Gastrocnemius medialis (tissue), 4 donors: ENCODE data around the gene CALML3. TPM values are rescaled to one million over a fixed set of nuclear protein-coding genes. Genes with fewer than 3 reads are reported as not detected.

Experiments
- ATAC-seq, 2 donors: fragments of 150-250 bp; one replicate each; pipeline ENCODE4 v1.9.1; 2016
- DNase-seq, 2 donors: peaks; one replicate each; pipeline ENCODE4 v3.0.0-alpha.2; 2019
- H3K27ac ChIP-seq, 4 donors: fragments of 200-600 bp; sonication (generic); 1 replicate in 1 of 4; 2 replicates in 3 of 4; pipeline ENCODE4 v1.5.1; 2016 to 2018; ENCODE audit warnings: mild to moderate bottlenecking in 2 of 4, moderate library complexity in 1 of 4
- H3K27me3 ChIP-seq, 3 donors: fragments of 200-600 bp; sonication (generic) in 2 of 3; 1 replicate in 1 of 3; 2 replicates in 2 of 3; pipeline versions ENCODE4 v1.5.1 to v1.6.0; 2016 to 2019; ENCODE audit warnings: mild to moderate bottlenecking in 1 of 3, moderate library complexity in 1 of 3
- H3K36me3 ChIP-seq, 2 donors: fragments of 200-600 bp; sonication (generic) in 1 of 2; one replicate each; pipeline ENCODE4 v1.5.1; 2017 to 2018
- H3K4me1 ChIP-seq, 2 donors: fragments of 200-600 bp; sonication (generic) in 1 of 2; one replicate each; pipeline ENCODE4 v1.5.1; 2016 to 2017; ENCODE audit warnings: mild to moderate bottlenecking in 2 of 2
- H3K4me3 ChIP-seq, 4 donors: fragments of 200-600 bp; sonication (generic) in 3 of 4; 1 replicate in 1 of 4; 2 replicates in 3 of 4; pipeline ENCODE4 v1.5.1; 2016 to 2019; ENCODE audit warnings: mild to moderate bottlenecking in 2 of 4
- H3K9me3 ChIP-seq, 3 donors: fragments of 200-600 bp; sonication (generic) in 2 of 3; 1 replicate in 1 of 3; 2 replicates in 2 of 3; pipeline ENCODE4 v1.5.1; 2016 to 2019
- POLR2A ChIP-seq, 2 donors: fragments of 450-650 bp; IDR thresholded peaks; one replicate each; pipeline ENCODE4 v1.6.1; 2017; ENCODE audit warnings: antibody characterized with exemption in 2 of 2, mild to moderate bottlenecking in 2 of 2, moderate library complexity in 2 of 2
- in situ Hi-C, 4 donors: fragments of 200-750 bp; cut with MboI; loops; one replicate each; pipeline versions ENCODE4 v1.15.0 to v1.8.0; 2017; ENCODE audit warnings: low sequenced_read_pairs in 4 of 4
- intact Hi-C: fragments of 100-400 bp; cut with DNase I; formaldehyde crosslinking; loops from one replicate; pipeline ENCODE4 v1.15.1; 2023; ENCODE audit warnings: low total_unique reads
- total RNA-seq, 4 donors: library from RNA; depleted of rRNA; stranded (reverse); fragments of >200 nt; gene quantifications; one replicate each; pipeline versions ENCODE4 v1.1.0 to v1.2.3, GENCODE V29; 2016
- TF ChIP-seq, protein P1 (sequence below), 5 experiments: fragments of 450-650 bp in 3 of 5; fragments of 200-600 bp in 2 of 5; sonication (generic) in 2 of 5; IDR thresholded peaks in 4 of 5; conservative IDR thresholded peaks in 1 of 5; 1 replicate in 4 of 5; 2 replicates in 1 of 5; pipeline ENCODE4 v1.5.1; 2016 to 2019; ENCODE audit warnings: antibody characterized with exemption in 5 of 5, mild to moderate bottlenecking in 3 of 5, moderate library complexity in 3 of 5

CALML3 gene
- total RNA-seq, 4 donors from 2014 or later: not detected

DNA sequence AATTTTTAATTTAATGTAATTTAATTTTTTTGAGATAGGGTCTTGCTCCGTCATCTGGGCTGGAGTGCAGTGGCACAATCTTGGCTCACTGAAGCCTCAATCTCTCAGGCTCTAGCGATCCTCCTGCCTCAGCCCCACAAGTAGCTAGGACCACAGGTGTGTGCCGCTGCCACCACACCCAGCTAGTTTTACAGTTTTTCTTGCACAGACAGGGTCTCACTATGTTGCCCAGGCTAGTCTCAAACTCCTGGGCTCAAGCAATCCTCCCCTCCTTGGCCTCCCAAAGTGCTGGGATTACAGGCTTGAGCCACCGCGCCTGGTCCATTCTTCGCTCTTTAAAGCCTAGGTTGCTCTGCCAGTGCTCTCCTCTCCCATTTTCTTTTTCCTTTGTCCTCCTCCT lies 12.9 kb downstream of the CALML3 start:
- no peaks in the 10 kb centered on the region for H3K27me3 ChIP-seq
- ATAC-seq (no peak), DNase-seq (no peak)
- H3K9me3 ChIP-seq: no peaks in the 10 kb centered on the region
- intact Hi-C loops: loop anchor here (10.0 kb wide), 1 partner anchor 93 kb away; no protein-coding TSS in a partner anchor
- H3K36me3 ChIP-seq: no peaks in the 10 kb centered on the region
- in situ Hi-C loops: loop anchor here in 1 of 4 donors (10.0 kb wide), 1 partner anchor 87 kb away; no protein-coding TSS in a partner anchor
- TF ChIP-seq, protein P1, sequence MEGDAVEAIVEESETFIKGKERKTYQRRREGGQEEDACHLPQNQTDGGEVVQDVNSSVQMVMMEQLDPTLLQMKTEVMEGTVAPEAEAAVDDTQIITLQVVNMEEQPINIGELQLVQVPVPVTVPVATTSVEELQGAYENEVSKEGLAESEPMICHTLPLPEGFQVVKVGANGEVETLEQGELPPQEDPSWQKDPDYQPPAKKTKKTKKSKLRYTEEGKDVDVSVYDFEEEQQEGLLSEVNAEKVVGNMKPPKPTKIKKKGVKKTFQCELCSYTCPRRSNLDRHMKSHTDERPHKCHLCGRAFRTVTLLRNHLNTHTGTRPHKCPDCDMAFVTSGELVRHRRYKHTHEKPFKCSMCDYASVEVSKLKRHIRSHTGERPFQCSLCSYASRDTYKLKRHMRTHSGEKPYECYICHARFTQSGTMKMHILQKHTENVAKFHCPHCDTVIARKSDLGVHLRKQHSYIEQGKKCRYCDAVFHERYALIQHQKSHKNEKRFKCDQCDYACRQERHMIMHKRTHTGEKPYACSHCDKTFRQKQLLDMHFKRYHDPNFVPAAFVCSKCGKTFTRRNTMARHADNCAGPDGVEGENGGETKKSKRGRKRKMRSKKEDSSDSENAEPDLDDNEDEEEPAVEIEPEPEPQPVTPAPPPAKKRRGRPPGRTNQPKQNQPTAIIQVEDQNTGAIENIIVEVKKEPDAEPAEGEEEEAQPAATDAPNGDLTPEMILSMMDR (IDR thresholded peaks at IDR 0.05 in 4 of 5, conservative IDR thresholded peaks at IDR 0.05 in 1 of 5): no peak
- TF ChIP-seq POLR2A (IDR thresholded peaks at IDR 0.05): no peak
- H3K4me3 ChIP-seq: no peak overlapping the region
- H3K27ac ChIP-seq: no peak overlapping the region
- peaks cover under 1 to 3% of the 10 kb centered on the region in 2 donors for H3K4me1 ChIP-seq

DNA sequence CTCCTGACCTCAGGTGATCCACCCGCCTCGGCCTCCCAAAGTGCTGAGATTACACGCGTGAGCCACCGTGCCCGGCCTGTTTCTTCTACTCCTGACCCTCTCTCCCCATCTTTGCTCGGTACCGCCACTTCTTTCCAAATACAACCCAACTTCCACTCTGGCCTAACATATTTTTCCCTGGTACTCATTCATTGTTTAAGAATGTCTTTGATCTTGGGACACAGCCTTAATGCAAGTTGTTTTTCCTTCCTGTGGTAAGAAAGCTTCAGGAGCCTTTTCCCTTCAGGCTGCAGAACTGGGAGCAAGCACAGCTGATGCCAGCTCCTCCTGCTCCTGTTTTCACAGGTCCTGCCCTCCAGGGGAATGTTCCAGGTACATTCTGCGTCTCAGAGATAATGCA lies 13.7 kb downstream of the CALML3 start:
- in situ Hi-C loops: loop anchor here in 1 of 4 donors (10.0 kb wide), 1 partner anchor 86 kb away; no protein-coding TSS in a partner anchor
- H3K27ac ChIP-seq: no peak overlapping the region
- H3K9me3 ChIP-seq: no peaks in the 10 kb centered on the region
- DNase-seq (no peak), ATAC-seq (no peak)
- H3K4me3 ChIP-seq: no peak overlapping the region
- H3K27me3 ChIP-seq: no peaks in the 10 kb centered on the region
- no peaks in the 10 kb centered on the region for H3K36me3 ChIP-seq
- no peaks in the 10 kb centered on the region for H3K4me1 ChIP-seq
- TF ChIP-seq POLR2A (IDR thresholded peaks at IDR 0.05): no peak
- TF ChIP-seq, protein P1 (IDR thresholded peaks at IDR 0.05 in 4 of 5, conservative IDR thresholded peaks at IDR 0.05 in 1 of 5): no peak
- intact Hi-C loops: loop anchor here (10.0 kb wide), 1 partner anchor 94 kb away; no protein-coding TSS in a partner anchor

DNA sequence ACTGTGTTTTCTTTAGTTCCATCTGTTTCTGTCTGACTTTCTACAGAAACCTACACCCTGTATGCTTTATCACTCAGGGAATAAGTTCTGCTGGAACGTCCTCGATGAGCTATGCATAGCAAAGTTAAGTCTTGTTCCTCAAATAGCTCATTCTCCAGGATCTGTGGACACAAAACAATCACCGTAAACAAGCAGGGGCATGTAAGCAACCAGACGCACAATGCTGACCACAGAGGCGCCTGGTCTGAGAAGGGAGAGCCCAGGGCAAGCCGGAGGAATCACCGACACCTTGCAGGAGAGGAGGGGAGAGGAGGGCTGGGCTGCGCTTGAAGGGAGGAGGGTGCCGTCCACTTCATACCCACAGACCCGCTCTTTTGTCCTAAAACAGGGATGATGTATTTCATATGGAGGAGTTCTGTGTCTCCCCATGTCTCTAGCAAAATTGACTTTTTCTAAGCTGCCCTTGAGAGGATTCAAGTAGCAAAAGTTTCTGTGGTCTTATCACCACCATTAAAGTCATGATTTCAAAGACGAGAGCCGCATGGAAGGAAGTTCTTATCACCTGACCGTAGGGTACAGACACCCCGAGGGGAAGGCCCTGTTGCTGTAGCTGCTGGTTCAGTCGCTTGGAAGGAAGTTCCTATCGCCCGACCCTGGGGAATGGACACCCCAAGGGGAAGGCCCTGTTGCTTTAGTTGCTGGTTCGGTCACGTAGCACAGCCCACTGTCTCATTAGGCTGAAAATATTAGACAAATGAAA lies 14.3 kb downstream of the CALML3 start:
- in situ Hi-C loops: loop anchor here in 1 of 4 donors (10.0 kb wide), 1 partner anchor 86 kb away; no protein-coding TSS in a partner anchor
- DNase-seq: no peak
- ATAC-seq: no peak

DNA sequence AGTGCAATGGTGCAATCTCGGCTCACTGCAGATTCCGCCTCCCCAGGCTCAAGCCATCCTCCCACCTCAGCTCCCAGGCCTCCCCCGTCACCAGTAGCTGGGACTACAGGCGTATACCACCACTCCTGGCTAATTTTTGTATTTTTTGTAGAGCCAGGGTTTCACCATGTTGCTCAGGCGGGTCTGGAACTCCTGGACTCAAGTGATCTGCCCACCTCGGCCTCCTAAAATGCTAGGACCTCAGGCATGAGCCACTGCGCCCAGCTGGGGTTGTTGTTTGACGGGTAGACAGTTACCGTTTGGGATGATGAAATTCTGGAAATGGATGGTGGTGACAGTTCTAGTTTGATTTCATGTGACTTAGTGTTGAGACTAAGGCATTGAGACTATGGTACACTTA lies 15.3 kb downstream of the CALML3 start:
- Histone ChIP-seq H3K36me3 (no peaks in the 10 kb centered on the region), H3K27ac (no peak overlapping the region), H3K4me1 (no peaks in the 10 kb centered on the region), H3K4me3 (no peak overlapping the region), H3K27me3 (no peaks in the 10 kb centered on the region), H3K9me3 (no peaks in the 10 kb centered on the region)
- TF ChIP-seq, protein P1 (IDR thresholded peaks at IDR 0.05 in 4 of 5, conservative IDR thresholded peaks at IDR 0.05 in 1 of 5): no peak
- TF ChIP-seq POLR2A (IDR thresholded peaks at IDR 0.05): no peak
- intact Hi-C loops: no loop called here
- DNase-seq (no peak), ATAC-seq (no peak)
- in situ Hi-C loops: no loop called here

More for the DNA sequence above, 14.3 kb downstream of the CALML3 start:
- H3K27ac ChIP-seq: no peak overlapping the region
- H3K4me1 ChIP-seq: no peaks in the 10 kb centered on the region
- no peak for TF ChIP-seq POLR2A (IDR thresholded peaks at IDR 0.05)
- TF ChIP-seq, protein P1 (IDR thresholded peaks at IDR 0.05 in 4 of 5, conservative IDR thresholded peaks at IDR 0.05 in 1 of 5): no peak
- intact Hi-C loops: loop anchor here (10.0 kb wide), 1 partner anchor 94 kb away; no protein-coding TSS in a partner anchor
- no peak overlapping the region for H3K4me3 ChIP-seq
- no peaks in the 10 kb centered on the region for H3K27me3 ChIP-seq
- H3K36me3 ChIP-seq: no peaks in the 10 kb centered on the region
- no peaks in the 10 kb centered on the region for H3K9me3 ChIP-seq
